IgD-negative memory B cell (primary cell): ENCODE data around the gene TNRC18. TPM values are rescaled to one million over a fixed set of nuclear protein-coding genes. Genes with fewer than 3 reads are reported as not detected.
"Not testable (repeated sequence)": the region's sequence is repeated elsewhere in the genome, so short reads cannot be mapped to it uniquely, and the experiment has no call there.

Experiments used
- H3K27ac Mint-ChIP-seq, 3 donors: one replicate each; pipeline ENCODE4 v1.8.0; 2020 to 2022; ENCODE audit warnings: mild to moderate bottlenecking in 3 of 3, mixed read lengths in 3 of 3, moderate library complexity in 1 of 3
- H3K27me3 Mint-ChIP-seq: one replicate; pipeline ENCODE4 v1.8.0; 2021; ENCODE audit warnings: mixed read lengths
- H3K36me3 Mint-ChIP-seq: one replicate; pipeline ENCODE4 v1.8.0; 2020; ENCODE audit warnings: mild to moderate bottlenecking, mixed read lengths
- H3K4me1 Mint-ChIP-seq, 3 donors: one replicate each; pipeline ENCODE4 v1.8.0; 2020 to 2022; ENCODE audit warnings: mixed read lengths in 3 of 3, mild to moderate bottlenecking in 1 of 3
- H3K4me3 Mint-ChIP-seq, 4 donors: one replicate each; pipeline ENCODE4 v1.8.0; 2020 to 2022; ENCODE audit warnings: mild to moderate bottlenecking in 4 of 4, mixed read lengths in 4 of 4, moderate library complexity in 3 of 4
- H3K9me3 Mint-ChIP-seq, 3 donors: one replicate each; pipeline ENCODE4 v1.8.0; 2020 to 2021; ENCODE audit warnings: mixed read lengths in 3 of 3, mild to moderate bottlenecking in 1 of 3
- polyA plus RNA-seq: library from polyadenylated mRNA; unstranded; fragments of 300-500 nt; fragmentation: Illumina TruSeq; gene quantifications from one replicate; pipeline ENCODE4 v1.2.3, GENCODE V29; 2021

TNRC18 gene
- polyA plus RNA-seq, 1 donor from 2014 or later, result 1.3 TPM

DNA sequence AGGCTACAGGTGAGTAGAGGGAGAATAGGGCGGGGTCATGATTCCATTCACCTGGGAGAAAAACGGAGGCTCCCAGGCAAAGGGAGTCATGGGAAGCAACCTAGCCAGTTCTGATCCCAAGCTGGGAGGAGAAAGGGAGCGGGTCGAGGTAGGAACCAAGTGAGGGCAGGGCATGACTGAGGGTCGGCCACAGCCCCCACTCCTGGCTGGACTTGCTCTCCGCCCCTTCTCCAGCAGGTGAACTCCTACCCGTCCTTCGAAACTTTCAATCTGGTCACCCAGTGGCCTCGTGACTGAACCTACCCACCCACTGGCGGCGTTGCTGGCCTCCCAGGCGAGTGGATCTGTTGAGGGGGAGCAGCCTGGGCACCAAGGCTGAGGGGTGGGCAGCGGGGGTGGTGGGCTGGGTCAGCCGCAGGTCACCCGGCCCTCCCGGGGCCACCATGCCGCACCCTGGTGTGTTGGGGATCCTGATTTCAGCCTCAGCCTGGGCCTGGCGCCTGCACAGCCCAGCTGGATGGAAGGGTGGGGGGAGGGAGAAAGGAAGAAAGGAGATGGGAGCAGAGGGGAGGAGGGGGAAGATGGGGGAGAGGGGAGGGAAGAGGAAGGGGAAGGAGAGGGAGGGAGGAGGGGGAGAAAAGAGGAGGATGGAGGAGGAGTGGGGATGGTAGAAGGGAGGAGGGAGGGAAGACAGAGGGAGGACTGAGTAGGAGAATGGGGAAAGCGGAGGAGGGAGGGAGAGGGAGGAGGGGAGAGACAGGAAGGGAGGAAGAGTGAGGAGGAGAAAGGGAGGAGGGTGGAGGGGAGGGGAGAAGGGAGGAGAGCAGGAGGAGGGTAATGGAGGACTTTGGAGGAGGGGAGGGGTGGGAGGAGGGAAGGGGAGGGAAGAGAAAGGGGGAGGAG, 141.8 kb downstream of the TNRC18 start:
- not testable (repeated sequence) for H3K9me3 Mint-ChIP-seq, H3K27ac Mint-ChIP-seq
- peak overlapping the region in 1 of 4 donors; percentile 17 for H3K4me3 Mint-ChIP-seq

DNA sequence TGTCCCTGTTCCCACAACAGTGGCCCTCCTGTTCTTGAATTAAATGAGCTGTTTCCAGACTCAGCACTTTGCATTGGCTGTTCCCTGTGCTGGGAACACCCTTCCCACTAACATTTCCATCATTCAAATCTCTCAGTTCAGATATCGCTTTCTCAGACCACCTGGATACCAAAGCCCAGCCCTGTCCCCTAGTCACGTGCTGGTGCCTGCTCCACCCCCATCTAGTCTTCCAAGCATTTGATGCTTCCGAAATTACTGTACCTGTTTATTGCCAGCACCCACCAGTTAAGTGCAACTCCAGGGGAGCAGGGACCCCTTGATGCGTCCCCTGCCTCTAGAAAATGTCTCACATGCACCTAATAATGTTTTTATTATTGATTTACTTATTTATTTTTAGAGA, 143.9 kb downstream of the TNRC18 start:
- Mint-ChIP-seq H3K27me3 (peaks cover 4% of the 10 kb centered on the region), H3K36me3 (no peaks in the 10 kb centered on the region), H3K9me3 (no peaks in the 10 kb centered on the region), H3K4me3 (no peak overlapping the region), H3K27ac (no peak overlapping the region), H3K4me1 (peaks cover 0 to 3% (median 0%) of the 10 kb centered on the region in 3 donors)

More for the DNA sequence above, 141.8 kb downstream of the TNRC18 start:
- H3K27me3 Mint-ChIP-seq, H3K36me3 Mint-ChIP-seq, H3K4me1 Mint-ChIP-seq: not testable (repeated sequence)

DNA sequence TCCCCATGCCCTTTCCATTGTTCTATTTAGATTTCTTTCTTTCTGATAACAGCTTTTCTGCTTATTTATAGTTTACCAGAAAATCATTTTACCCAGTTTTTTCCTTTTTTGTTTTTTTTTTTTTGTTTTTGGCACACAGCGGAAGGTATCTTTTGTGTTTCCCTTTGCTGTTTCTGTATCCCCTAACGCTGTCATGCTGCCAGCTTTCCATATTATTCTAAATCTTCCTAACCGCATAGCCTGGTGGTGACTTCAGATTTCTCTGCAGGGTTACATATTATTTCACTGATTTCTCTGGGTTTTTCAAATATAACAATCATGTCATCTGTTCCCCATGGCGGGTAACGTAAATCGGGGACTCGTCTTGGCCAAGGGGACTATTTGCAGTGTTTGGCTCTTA, 144.9 kb downstream of the TNRC18 start:
- Mint-ChIP-seq H3K27me3 (peaks cover 8% of the 10 kb centered on the region), H3K4me1 (peaks cover 0 to 3% (median 0%) of the 10 kb centered on the region in 3 donors), H3K4me3 (peak overlapping the region in 1 of 4 donors; percentile 47), H3K9me3 (no peaks in the 10 kb centered on the region), H3K27ac (no peak overlapping the region), H3K36me3 (no peaks in the 10 kb centered on the region)

DNA sequence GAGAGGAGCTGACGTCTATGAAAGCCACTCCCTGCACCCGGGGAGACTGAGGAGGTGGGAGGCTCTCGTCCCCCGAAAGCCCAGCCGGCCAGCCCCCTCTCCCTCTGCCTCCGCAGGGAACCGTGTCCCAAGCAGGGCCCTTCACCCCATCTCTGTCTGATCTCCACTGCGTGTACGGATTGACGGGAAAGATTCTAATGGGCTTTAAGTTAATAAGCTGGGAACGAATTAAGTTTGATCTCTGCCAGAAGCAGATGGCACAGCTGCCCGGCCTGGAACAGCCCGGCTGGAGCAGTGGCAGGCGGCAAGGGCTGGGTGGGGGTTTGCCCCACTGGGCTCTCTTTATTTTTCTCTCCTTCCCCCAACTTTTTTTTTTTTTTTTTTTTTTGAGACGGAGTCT, 147.0 kb downstream of the TNRC18 start:
- peaks cover 0 to 3% (median 0%) of the 10 kb centered on the region in 3 donors for H3K4me1 Mint-ChIP-seq
- H3K36me3 Mint-ChIP-seq, result no peaks in the 10 kb centered on the region
- peaks cover 0 to 3% (median 0%) of the 10 kb centered on the region in 3 donors for H3K9me3 Mint-ChIP-seq
- no peak overlapping the region for H3K27ac Mint-ChIP-seq
- H3K27me3 Mint-ChIP-seq, result peaks cover 11% of the 10 kb centered on the region
- no peak overlapping the region for H3K4me3 Mint-ChIP-seq

DNA sequence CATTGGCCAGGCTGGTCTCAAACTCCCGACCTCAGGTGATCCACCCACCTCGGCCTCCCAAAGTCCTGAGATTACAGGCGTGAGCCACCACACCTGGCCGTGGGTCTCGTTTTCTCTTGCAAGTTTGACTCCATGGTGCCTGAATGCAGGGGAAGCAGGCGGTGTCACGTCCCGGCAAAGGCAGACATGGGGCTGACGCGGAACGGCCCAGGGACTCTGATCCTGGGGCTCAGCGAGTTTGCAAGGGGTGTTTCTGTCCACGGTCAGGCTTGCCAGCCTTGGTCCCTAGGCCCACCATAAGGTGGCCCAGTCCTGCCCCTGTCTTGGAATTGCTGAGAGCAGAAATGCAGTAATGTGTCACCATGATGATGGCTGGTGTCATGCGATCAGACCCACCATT, 147.5 kb downstream of the TNRC18 start:
- H3K27me3 Mint-ChIP-seq, result peaks cover 11% of the 10 kb centered on the region
- H3K4me1 Mint-ChIP-seq, H3K9me3 Mint-ChIP-seq, H3K36me3 Mint-ChIP-seq, H3K4me3 Mint-ChIP-seq, H3K27ac Mint-ChIP-seq: not testable (repeated sequence)

DNA sequence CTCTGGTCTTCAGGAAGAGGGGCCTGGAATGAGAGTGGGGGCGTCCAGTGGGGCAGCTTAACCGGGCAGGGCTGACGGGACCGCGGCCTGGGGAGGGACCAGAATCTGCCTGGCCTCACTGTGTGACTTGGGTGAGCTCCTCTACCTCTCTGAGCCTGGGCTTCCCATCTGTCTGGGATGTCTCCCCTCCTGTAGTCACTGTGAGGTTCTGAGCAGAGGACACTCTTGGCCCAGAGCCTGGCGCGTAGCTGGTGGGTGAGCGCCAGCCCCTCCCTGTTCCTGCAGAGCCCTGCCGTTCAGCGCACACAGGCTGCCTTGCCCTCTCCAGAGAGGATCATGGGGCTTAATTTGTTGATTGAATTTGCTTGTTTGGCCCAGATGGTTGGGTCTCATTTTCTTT, 148.1 kb downstream of the TNRC18 start:
- H3K36me3 Mint-ChIP-seq, H3K4me1 Mint-ChIP-seq, H3K27ac Mint-ChIP-seq, H3K9me3 Mint-ChIP-seq: not testable (repeated sequence)
- H3K27me3 Mint-ChIP-seq, result peaks cover 12% of the 10 kb centered on the region
- peak overlapping the region in 2 of 4 donors; percentile 33 to 41 for H3K4me3 Mint-ChIP-seq

DNA sequence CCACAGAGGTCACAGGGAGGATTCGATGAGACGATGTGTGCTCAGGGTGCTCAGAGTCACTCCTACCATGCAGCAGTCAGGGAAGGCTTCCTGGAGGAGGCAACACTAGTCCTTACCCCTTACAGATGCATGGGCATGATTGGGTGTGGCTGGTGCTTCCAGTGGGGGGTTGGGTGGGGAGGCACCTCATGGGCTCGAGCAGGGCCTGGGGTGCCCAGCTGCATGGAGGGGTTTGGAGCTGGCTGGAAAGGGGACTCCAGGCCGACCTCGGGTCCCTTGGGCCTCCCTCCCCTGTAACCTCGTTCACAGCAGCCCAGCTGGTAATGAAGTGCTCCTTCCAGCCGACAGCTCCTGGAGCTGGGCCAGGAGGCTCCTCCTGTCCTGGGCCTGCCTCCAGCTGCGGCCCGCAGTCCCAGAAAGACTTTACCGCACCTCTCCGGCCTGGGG, 148.6 kb downstream of the TNRC18 start:
- not testable (repeated sequence) for H3K4me1 Mint-ChIP-seq, H3K4me3 Mint-ChIP-seq, H3K9me3 Mint-ChIP-seq, H3K36me3 Mint-ChIP-seq, H3K27ac Mint-ChIP-seq
- H3K27me3 Mint-ChIP-seq, result peaks cover 12% of the 10 kb centered on the region

DNA sequence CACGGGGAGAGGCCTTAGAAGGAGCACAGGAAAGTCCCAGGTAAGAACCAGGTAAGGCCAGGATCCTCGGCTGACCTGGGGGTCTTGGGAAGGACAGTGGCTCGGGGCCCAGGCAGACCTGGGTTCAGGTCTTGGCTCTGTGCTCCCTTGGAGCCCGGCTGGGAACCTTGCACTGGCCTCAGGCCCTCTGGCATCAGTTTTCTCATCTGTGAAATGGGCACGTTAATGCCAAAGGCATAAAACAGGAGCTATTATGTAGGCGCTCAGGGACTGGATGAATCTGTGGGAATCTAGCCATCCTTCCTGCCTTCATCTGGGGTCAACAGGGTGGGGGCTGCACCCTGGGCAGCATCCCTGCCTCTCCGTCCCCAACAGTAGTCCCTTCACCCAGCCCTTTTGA, 149.2 kb downstream of the TNRC18 start:
- peaks cover 0 to 3% (median 0%) of the 10 kb centered on the region in 3 donors for H3K4me1 Mint-ChIP-seq
- no peak overlapping the region for H3K27ac Mint-ChIP-seq
- H3K36me3 Mint-ChIP-seq, result no peaks in the 10 kb centered on the region
- H3K27me3 Mint-ChIP-seq, result peaks cover 15% of the 10 kb centered on the region
- no peak overlapping the region for H3K4me3 Mint-ChIP-seq
- peaks cover 0 to 3% (median 2%) of the 10 kb centered on the region in 3 donors for H3K9me3 Mint-ChIP-seq

DNA sequence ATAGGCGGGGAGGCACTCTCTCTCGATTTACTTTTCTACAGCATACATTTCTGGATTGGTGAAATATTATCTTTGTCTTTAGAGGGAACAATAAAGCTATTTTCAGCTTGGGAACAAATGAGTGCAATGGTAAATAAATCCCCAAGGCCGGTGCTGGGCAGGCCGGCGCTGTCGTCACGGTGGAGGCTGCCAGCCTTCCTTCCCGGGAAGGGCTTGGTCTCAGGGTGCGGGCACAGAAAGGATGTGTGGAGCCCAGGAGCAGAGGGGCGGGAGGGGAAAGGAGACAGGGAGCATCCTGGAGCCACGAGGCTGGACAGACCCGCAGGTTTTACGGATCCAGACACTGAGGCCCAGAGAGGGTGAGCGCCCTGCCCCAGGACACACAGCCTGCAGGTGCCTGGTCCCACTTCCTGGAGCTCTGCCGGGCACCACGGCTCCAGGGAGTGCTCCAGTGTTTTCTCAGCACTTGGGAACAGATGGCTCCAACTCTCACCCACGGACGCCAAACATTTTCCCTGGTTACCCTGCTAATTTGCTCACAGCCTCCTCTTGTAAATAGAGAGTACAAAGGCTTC, 149.7 kb downstream of the TNRC18 start:
- H3K4me3 Mint-ChIP-seq, H3K36me3 Mint-ChIP-seq, H3K4me1 Mint-ChIP-seq, H3K9me3 Mint-ChIP-seq, H3K27ac Mint-ChIP-seq: not testable (repeated sequence)
- H3K27me3 Mint-ChIP-seq, result peaks cover 19% of the 10 kb centered on the region

DNA sequence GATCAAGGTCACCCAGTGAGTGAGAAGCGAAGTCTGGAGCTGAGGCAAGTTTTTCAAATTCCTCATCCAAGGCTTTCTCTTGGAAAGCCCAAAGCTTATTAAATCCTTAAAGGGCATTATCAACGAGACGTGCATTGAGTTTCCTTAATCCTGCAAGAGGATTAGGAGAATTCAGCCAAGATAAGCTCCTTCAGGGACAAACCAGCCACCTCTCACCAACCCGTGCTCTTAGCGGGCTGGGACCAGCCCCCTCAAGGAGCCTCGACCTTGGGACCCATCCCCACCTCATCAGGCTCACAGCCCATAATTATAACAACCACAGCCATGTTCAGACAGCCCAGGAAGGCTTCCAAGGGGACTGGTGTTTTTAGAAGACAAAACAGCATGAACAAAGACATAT, 152.8 kb downstream of the TNRC18 start:
- peaks cover 0 to 5% (median 3%) of the 10 kb centered on the region in 3 donors for H3K9me3 Mint-ChIP-seq
- H3K27me3 Mint-ChIP-seq, result peaks cover 21% of the 10 kb centered on the region
- H3K4me1 Mint-ChIP-seq, result no peaks in the 10 kb centered on the region
- no peak overlapping the region for H3K27ac Mint-ChIP-seq
- no peak overlapping the region for H3K4me3 Mint-ChIP-seq
- no peaks in the 10 kb centered on the region for H3K36me3 Mint-ChIP-seq

DNA sequence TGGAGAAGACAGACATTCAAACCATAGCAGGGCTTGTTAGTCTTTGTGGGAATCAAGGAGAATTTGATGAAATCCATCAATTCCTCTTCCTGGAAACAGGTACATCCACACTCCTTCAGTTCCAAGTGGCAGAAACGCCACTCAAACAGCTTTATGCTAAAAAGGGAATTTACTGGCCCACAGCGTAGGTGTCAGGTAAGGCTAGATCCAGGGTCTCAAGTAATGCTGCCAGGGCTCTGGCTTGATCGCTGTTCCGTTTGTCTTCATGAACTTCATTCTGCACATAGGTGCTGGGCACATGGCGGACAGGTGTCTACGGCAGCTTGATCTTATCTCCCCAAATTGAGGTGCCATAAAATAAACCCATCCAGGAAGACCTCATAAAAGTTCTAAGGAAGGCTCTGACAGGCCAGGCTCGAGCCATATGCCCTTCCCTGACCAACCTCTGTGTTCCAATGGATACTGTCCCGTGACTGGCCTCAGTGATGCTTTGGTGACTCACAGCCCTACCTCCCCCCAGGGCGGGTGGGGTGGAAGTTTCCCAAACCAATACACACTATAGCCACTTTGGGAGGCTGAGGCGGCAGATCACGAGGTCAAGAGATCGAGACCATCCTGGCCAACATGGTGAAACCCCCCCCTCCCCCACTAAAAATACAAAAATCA, 153.5 kb downstream of the TNRC18 start:
- not testable (repeated sequence) for H3K9me3 Mint-ChIP-seq, H3K4me3 Mint-ChIP-seq, H3K4me1 Mint-ChIP-seq, H3K36me3 Mint-ChIP-seq, H3K27ac Mint-ChIP-seq
- H3K27me3 Mint-ChIP-seq, result peaks cover 21% of the 10 kb centered on the region

DNA sequence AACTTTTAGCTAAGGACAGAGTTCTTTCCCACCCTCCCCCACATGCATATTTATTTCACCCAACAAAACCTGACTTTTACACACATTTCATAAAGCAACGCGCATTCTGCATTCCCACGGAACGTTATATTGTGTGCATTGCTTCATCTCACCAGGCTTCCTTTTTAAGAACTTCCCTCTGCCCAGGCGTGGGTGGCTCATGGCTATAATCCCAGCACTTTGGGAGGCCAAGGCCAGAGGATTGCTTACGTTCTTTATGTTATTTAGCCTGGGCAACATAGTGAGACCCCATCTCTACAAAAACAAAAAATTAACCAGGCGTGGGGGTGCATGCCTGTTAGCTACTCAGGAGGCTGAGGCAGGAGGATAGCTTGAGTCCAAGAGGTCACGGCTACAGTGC, 155.8 kb downstream of the TNRC18 start:
- not testable (repeated sequence) for H3K9me3 Mint-ChIP-seq, H3K36me3 Mint-ChIP-seq, H3K4me3 Mint-ChIP-seq, H3K27ac Mint-ChIP-seq, H3K4me1 Mint-ChIP-seq
- H3K27me3 Mint-ChIP-seq, result peaks cover 10% of the 10 kb centered on the region

DNA sequence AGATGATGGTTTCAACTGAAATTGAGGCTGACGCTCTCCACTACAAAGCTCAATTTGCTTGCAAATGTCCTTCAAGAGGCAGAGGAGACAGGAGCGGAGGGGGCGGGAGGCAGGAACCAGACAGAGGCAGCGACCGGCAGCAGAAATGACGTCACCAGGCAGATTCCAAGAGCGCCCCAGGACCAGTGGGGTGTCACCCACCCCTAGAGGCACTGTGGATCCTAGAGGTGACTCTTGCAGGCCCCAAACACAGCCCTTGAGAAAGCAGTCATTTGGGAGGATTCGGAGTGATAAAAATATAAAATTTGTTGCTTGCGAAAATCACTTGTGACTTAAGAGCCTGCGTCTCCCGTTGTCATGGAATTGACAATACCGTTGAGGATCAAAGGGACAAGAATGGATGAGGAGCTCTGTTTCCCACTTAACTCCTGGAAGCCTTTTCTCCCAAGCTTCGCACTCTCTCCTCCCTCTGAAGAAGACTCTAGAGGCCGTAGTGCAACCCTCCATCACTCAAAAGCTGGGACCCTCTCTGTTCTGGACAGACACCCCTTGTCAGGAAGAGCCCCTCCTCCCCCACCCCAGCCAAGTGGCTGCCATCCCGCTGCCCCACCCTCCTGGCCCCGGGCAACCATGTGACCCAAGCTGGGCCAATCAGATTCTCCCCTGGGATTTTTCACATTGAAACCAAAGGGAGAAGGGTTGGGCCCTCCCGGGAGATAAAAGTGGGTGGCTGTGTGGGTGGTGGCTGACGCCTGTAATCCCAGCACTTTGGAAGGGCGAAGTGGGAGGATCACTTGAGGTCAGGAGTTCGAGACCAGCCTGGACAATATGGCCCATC, 157.2 kb downstream of the TNRC18 start:
- H3K9me3 Mint-ChIP-seq, result peaks cover 0 to 5% (median 0%) of the 10 kb centered on the region in 3 donors
- H3K27ac Mint-ChIP-seq, result no peak overlapping the region
- H3K27me3 Mint-ChIP-seq, result peaks cover 10% of the 10 kb centered on the region
- H3K36me3 Mint-ChIP-seq, result no peaks in the 10 kb centered on the region
- no peaks in the 10 kb centered on the region for H3K4me1 Mint-ChIP-seq
- no peak overlapping the region for H3K4me3 Mint-ChIP-seq

DNA sequence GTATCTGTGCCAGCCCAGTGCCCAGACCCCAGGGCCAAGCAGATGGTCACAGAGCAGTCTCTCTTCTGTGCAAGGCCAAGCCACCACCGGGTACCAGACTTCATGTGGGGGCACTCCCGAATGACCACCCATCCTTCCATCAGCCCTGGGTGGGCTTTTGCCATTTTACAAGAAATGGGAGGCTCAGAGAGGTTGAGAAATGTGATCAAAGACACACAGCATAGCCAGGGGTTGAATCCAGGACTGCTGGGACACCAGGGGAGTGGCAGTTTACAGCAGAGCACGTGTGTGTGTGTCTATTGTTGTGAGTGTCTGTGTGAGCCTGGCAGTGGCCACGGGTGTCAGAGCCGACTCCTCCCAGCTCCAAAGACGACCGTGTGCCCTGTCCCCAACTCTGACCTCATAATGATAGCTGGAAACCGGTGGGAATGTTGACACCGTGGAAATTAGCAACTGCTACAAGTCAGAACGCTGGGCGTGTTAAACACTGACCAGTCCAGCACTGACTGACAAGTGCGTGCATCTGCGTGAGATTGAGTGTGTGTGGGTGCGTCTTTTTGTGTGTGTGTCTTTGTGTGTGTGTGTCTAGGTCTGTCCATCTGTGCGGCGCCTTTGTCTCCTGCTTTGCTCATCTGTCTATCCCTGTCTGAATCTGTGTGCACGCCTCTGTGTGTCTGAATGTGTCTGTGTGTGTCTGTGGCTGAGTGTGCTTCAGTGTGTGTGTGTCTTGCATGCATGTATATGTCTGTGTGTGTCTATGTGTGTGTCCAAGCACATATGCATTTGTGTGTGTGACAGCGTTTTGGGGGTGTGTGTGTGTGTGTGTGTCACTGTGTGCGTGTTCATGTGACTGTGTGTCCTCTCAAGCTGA, 158.1 kb downstream of the TNRC18 start:
- H3K4me1 Mint-ChIP-seq, result no peaks in the 10 kb centered on the region
- no peak overlapping the region for H3K27ac Mint-ChIP-seq
- H3K4me3 Mint-ChIP-seq, result no peak overlapping the region
- no peaks in the 10 kb centered on the region for H3K36me3 Mint-ChIP-seq
- H3K27me3 Mint-ChIP-seq, result peaks cover 9% of the 10 kb centered on the region
- peaks cover 0 to 5% (median 0%) of the 10 kb centered on the region in 3 donors for H3K9me3 Mint-ChIP-seq
